Measurements from ENCODE around the gene KISS1.
A peak's percentile ranks its signal among the peaks of the same experiment; 100 is the strongest.

DNA sequence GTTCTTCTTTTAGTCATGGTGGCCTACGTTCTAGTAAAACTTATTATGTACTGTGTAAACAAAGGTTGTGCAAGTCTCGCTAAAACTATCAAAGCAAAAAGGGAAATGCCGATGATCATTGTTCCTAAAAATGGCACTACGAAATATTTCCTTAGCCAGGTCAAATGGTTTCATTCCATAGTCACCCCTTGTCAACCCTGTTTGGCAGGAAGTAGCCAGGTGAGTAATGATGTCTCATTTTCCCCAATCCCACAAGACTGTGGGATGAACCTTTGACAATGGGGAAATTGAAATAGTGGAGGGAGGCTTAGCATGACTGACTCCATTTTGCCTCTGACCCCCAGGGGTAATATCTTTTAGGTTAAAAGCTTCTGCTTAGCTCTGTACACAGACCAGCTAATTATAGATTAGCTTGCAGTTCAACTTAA is 24.5 kb downstream of the KISS1 start:
- TF ChIP-seq POLR2A (IDR thresholded peaks at IDR 0.05) (no peak), POLR2AphosphoS5 (IDR thresholded peaks at IDR 0.05) (peak in 2 of 3 donors; percentile 22 to 33), EP300 (IDR thresholded peaks at IDR 0.05) (no peak)
- TF ChIP-seq, protein P1, sequence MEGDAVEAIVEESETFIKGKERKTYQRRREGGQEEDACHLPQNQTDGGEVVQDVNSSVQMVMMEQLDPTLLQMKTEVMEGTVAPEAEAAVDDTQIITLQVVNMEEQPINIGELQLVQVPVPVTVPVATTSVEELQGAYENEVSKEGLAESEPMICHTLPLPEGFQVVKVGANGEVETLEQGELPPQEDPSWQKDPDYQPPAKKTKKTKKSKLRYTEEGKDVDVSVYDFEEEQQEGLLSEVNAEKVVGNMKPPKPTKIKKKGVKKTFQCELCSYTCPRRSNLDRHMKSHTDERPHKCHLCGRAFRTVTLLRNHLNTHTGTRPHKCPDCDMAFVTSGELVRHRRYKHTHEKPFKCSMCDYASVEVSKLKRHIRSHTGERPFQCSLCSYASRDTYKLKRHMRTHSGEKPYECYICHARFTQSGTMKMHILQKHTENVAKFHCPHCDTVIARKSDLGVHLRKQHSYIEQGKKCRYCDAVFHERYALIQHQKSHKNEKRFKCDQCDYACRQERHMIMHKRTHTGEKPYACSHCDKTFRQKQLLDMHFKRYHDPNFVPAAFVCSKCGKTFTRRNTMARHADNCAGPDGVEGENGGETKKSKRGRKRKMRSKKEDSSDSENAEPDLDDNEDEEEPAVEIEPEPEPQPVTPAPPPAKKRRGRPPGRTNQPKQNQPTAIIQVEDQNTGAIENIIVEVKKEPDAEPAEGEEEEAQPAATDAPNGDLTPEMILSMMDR (IDR thresholded peaks at IDR 0.05) = no peak

Measured in stomach (tissue), 4 donors.